H1 (cell line): ENCODE data around the gene PXN. TPM values are rescaled to one million over a fixed set of nuclear protein-coding genes. Genes with fewer than 3 reads are reported as not detected.

Source experiments
- CTCF ChIA-PET: fragments of 300-600 bp; sonication (Branson Sonifier 250); formaldehyde crosslinking; loops from one replicate; lab custom pipeline; 2021; ENCODE audit not compliant: partially characterized antibody; lab: Charles Lee
- POLR2A ChIA-PET: fragments of 300-600 bp; sonication (Branson Sonifier 250); formaldehyde crosslinking; loops from one replicate; lab custom pipeline; 2021; ENCODE audit warnings: inconsistent platforms; ENCODE audit not compliant: partially characterized antibody; lab: Charles Lee
- DNase-seq, 2 experiments: peaks; one replicate each; pipeline versions ENCODE4 v3.0.0 to v3.0.0-alpha.2; 2010 to 2022; ENCODE audit warnings: low spot score in 2 of 2, low read depth in 1 of 2, mixed read lengths in 1 of 2
- FAIRE-seq: peaks from 2 replicates; lab custom pipeline; 2011; peaks lifted over from hg19 to GRCh38; lab: Jason Lieb, UNC
- H2AFZ ChIP-seq: 2 replicates; pipeline ENCODE4 v1.8.1; 2012; ENCODE audit warnings: low read length, inconsistent platforms
- H2AK5ac ChIP-seq: 2 replicates; pipeline ENCODE4 v1.6.1; 2013; ENCODE audit warnings: low read depth, low read length
- H2BK120ac ChIP-seq: replicated peaks from 2 replicates; pipeline ENCODE3; 2013; ENCODE audit warnings: low read depth, low read length, inconsistent platforms
- H2BK12ac ChIP-seq: 2 replicates; pipeline ENCODE4 v1.6.1; 2013; ENCODE audit warnings: low read depth, low read length
- H2BK15ac ChIP-seq: 2 replicates; pipeline ENCODE4 v1.6.1; 2013; ENCODE audit warnings: low read length
- H2BK20ac ChIP-seq: 2 replicates; pipeline ENCODE4 v1.6.1; 2013; ENCODE audit warnings: low read length
- H2BK5ac ChIP-seq: 2 replicates; pipeline ENCODE4 v1.6.1; 2013; ENCODE audit warnings: low read depth, low read length
- H3K14ac ChIP-seq: 2 replicates; pipeline ENCODE4 v1.6.1; 2013; ENCODE audit warnings: inconsistent platforms; ENCODE audit not compliant: insufficient read length
- H3K18ac ChIP-seq: 2 replicates; pipeline ENCODE4 v1.6.1; 2013; ENCODE audit warnings: low read length; ENCODE audit errors: extremely low read depth
- H3K23ac ChIP-seq: 2 replicates; pipeline ENCODE4 v1.6.1; 2013; ENCODE audit warnings: inconsistent platforms; ENCODE audit not compliant: insufficient read length
- H3K23me2 ChIP-seq: 2 replicates; pipeline ENCODE4 v1.6.1; 2013; ENCODE audit warnings: low read depth, low read length
- H3K27ac ChIP-seq: 2 replicates; pipeline ENCODE4 v1.6.1; 2011; ENCODE audit warnings: low read depth, low read length, inconsistent platforms
- H3K27me3 ChIP-seq, 4 experiments: replicated peaks in 1 of 4; 1 replicate in 1 of 4; 2 replicates in 3 of 4; pipeline versions ENCODE4 v1.6.1 to v1.8.1; 2011 to 2013; ENCODE audit warnings: low read length in 3 of 4, mild to moderate bottlenecking in 3 of 4, inconsistent platforms in 2 of 4, mixed read lengths in 2 of 4, moderate library complexity in 1 of 4; ENCODE audit not compliant: control insufficient read depth in 3 of 4, insufficient read depth in 3 of 4; ENCODE audit errors: extremely low read depth in 1 of 4
- H3K36me3 ChIP-seq, 4 experiments: 2 replicates each; pipeline versions ENCODE4 v1.6.1 to v1.8.1; 2011 to 2013; ENCODE audit warnings: mild to moderate bottlenecking in 4 of 4, low read length in 3 of 4, moderate library complexity in 2 of 4, control low read depth in 1 of 4, inconsistent platforms in 1 of 4; ENCODE audit not compliant: insufficient read depth in 4 of 4, control insufficient read depth in 2 of 4
- H3K4ac ChIP-seq: replicated peaks from 2 replicates; pipeline ENCODE3; 2013; ENCODE audit warnings: low read length, low read depth, mixed read lengths, inconsistent platforms; ENCODE audit not compliant: insufficient read length
- H3K4me1 ChIP-seq, 4 experiments: replicated peaks in 1 of 4; 1 replicate in 1 of 4; 2 replicates in 3 of 4; pipeline versions ENCODE4 v1.6.1 to v1.8.1; 2011 to 2013; ENCODE audit warnings: low read length in 3 of 4, inconsistent platforms in 2 of 4, mixed read lengths in 1 of 4; ENCODE audit not compliant: insufficient read depth in 4 of 4, control insufficient read depth in 3 of 4
- H3K4me2 ChIP-seq, 2 experiments: 2 replicates each; pipeline versions ENCODE4 v1.6.1 to v1.8.1; 2011 to 2013; ENCODE audit warnings: low read depth in 2 of 2, low read length in 2 of 2, control low read depth in 1 of 2, inconsistent platforms in 1 of 2, mild to moderate bottlenecking in 1 of 2; ENCODE audit not compliant: insufficient read depth in 1 of 2
- H3K4me3 ChIP-seq, 4 experiments: fragments of 200-600, 300-600 bp in 1 of 4; sonication (generic), shearing (Covaris generic), sonication (Bioruptor Twin) in 1 of 4; 2 replicates each; pipeline versions ENCODE4 v1.5.1 to v1.8.1; 2011 to 2016; ENCODE audit warnings: low read length in 4 of 4, low read depth in 3 of 4, control low read depth in 2 of 4, inconsistent platforms in 2 of 4, mild to moderate bottlenecking in 2 of 4, mixed read lengths in 1 of 4, moderate library complexity in 1 of 4; ENCODE audit not compliant: insufficient read depth in 2 of 4; ENCODE audit errors: extremely low read depth in 1 of 4
- H3K56ac ChIP-seq: replicated peaks from 2 replicates; pipeline ENCODE3; 2013; ENCODE audit warnings: low read depth, mild to moderate bottlenecking, mixed read lengths, low read length, inconsistent platforms; ENCODE audit not compliant: insufficient read length
- H3K79me1 ChIP-seq: 2 replicates; pipeline ENCODE4 v1.6.1; 2013; ENCODE audit warnings: low read depth, low read length, control low read depth
- H3K79me2 ChIP-seq, 2 experiments: 2 replicates each; pipeline versions ENCODE4 v1.6.1 to v1.8.1; 2012 to 2013; ENCODE audit warnings: low read length in 2 of 2, mild to moderate bottlenecking in 2 of 2, inconsistent platforms in 1 of 2; ENCODE audit not compliant: insufficient read depth in 2 of 2, control insufficient read depth in 1 of 2
- H3K9ac ChIP-seq, 4 experiments: replicated peaks in 1 of 4; 1 replicate in 1 of 4; 2 replicates in 3 of 4; pipeline versions ENCODE4 v1.6.1 to v1.8.1; 2011 to 2013; ENCODE audit warnings: low read depth in 3 of 4, low read length in 3 of 4, control low read depth in 2 of 4, mild to moderate bottlenecking in 2 of 4, moderate library complexity in 2 of 4, inconsistent platforms in 1 of 4; ENCODE audit errors: extremely low read depth in 1 of 4
- H3K9me3 ChIP-seq, 2 experiments: 2 replicates each; pipeline versions ENCODE4 v1.6.1 to v1.8.1; 2012 to 2013; ENCODE audit warnings: mild to moderate bottlenecking in 2 of 2, moderate library complexity in 2 of 2, control low read depth in 1 of 2, inconsistent platforms in 1 of 2, low read depth in 1 of 2, low read length in 1 of 2, mixed read lengths in 1 of 2; ENCODE audit not compliant: insufficient read depth in 2 of 2
- H4K20me1 ChIP-seq, 2 experiments: replicated peaks in 1 of 2; 2 replicates each; pipeline versions ENCODE3 to v1.8.1; 2011 to 2013; ENCODE audit warnings: inconsistent platforms in 2 of 2, low read length in 2 of 2, mild to moderate bottlenecking in 1 of 2; ENCODE audit not compliant: insufficient read depth in 2 of 2, control insufficient read depth in 1 of 2
- H4K5ac ChIP-seq: 2 replicates; pipeline ENCODE4 v1.6.1; 2013; ENCODE audit warnings: low read length, low read depth, mixed read lengths, inconsistent platforms; ENCODE audit not compliant: insufficient read length
- H4K8ac ChIP-seq: 2 replicates; pipeline ENCODE4 v1.8.0; 2013; ENCODE audit warnings: mild to moderate bottlenecking, moderate library complexity, low read length, inconsistent platforms; ENCODE audit not compliant: insufficient read depth; ENCODE audit errors: extremely low read depth
- H4K91ac ChIP-seq: replicated peaks from 2 replicates; pipeline ENCODE3; 2013; ENCODE audit warnings: low read length, mixed read lengths, inconsistent platforms; ENCODE audit not compliant: insufficient read length
- RAD21 ChIP-seq, 2 experiments: IDR thresholded peaks in 1 of 2; conservative IDR thresholded peaks in 1 of 2; 2 replicates each; pipeline ENCODE4 v1.6.1; 2011; ENCODE audit warnings: low read depth in 2 of 2, low read length in 2 of 2, improper control_type of control experiment in 1 of 2, inconsistent platforms in 1 of 2, mild to moderate bottlenecking in 1 of 2, moderate library complexity in 1 of 2
- SIN3A ChIP-seq, 2 experiments: IDR thresholded peaks in 1 of 2; conservative IDR thresholded peaks in 1 of 2; 2 replicates each; pipeline ENCODE4 v1.6.1; 2011 to 2012; ENCODE audit warnings: low read length in 2 of 2, improper control_type of control experiment in 1 of 2, low read depth in 1 of 2, mild to moderate bottlenecking in 1 of 2
- WGBS, 2 experiments: shearing (Covaris generic) in 1 of 2; methylation state at CpG; one replicate each; pipeline versions ENCODE4 v1.1.6 to v1.1.7; 2013 to 2015; ENCODE audit warnings: low lambda C conversion rate in 2 of 2, mixed read lengths in 2 of 2, inconsistent platforms in 1 of 2, low coverage in 1 of 2, missing lambda C conversion rate in 1 of 2; ENCODE audit not compliant: insufficient replicate concordance in 2 of 2, insufficient coverage in 1 of 2, insufficient read length in 1 of 2; ENCODE audit errors: extremely low coverage in 1 of 2, missing lambda C conversion rate in 1 of 2; 5-methylcytosine and 5-hydroxymethylcytosine counted together
- polyA plus RNA-seq, 7 experiments: library from polyadenylated mRNA; depleted of rRNA in 3 of 7; stranded (reverse) in 5 of 7; unstranded in 2 of 7; fragments of >200 nt in 5 of 7; fragments of 200-250 nt in 2 of 7; gene quantifications; 1 replicate in 5 of 7; 2 replicates in 1 of 7; 4 replicates in 1 of 7; pipeline versions ENCODE4 v1.2.1 to v1.2.3, GENCODE V29; 2011 to 2013; ENCODE audit warnings: missing spikeins in 2 of 7, mixed read lengths in 2 of 7
- total RNA-seq: library from RNA; stranded (reverse); fragmentation: NEBNext Ultra II Directional; extraction: Animal tissue kit (Norgen Biotek cat#: 25700); gene quantifications from 2 replicates; pipeline ENCODE4 v1.2.1, GENCODE V29; 2021

Gene PXN
- total and polyA plus RNA-seq, 2 of the 8 experiments (the other 6 are each of a cell fraction or from before 2014, with no cell fraction given): 51.0 to 105 TPM

- no peaks in the 10 kb centered on the region for H3K36me3 ChIP-seq
- WGBS, 2 experiments: 66% methylated on average over 15 of the region's 15 CpGs; no CpG with 5 or more reads in 1 of the 2 experiments
- no peak overlapping the region; the same call in 1 of the 2 replicates for H2BK5ac ChIP-seq
- ChIA-PET CTCF (interaction anchor here (1.6 to 34.8 kb wide), 6 partner anchors 19 to 63 kb away, joined by 3 to 930 read pairs (median 14); partner anchors contain the start of genes RNU4-2, RPLP0 and SIRT4), POLR2A (interaction anchor here (0.7 to 88.3 kb wide), 4 partner anchors 3 to 121 kb away, joined by 3 to 4270 read pairs (median 2136); partner anchors contain the start of genes GCN1, PXN, RNU4-1 and RNU4-2)
- H3K4me3 ChIP-seq: peak overlapping the region; percentile 65 to 85 (median 80)
- H3K56ac ChIP-seq: no peak overlapping the region
- H3K79me1 ChIP-seq: peaks cover 21% of the 10 kb centered on the region
- H3K27me3 ChIP-seq: no peaks in the 10 kb centered on the region
- no peaks in the 10 kb centered on the region for H3K9me3 ChIP-seq
- H2BK20ac ChIP-seq: peak overlapping the region; percentile 51
- H4K5ac ChIP-seq: no peak overlapping the region
- no peak overlapping the region for H4K91ac ChIP-seq
- peak overlapping the region; percentile 84; the same call in 1 of the 2 replicates for H3K18ac ChIP-seq
- H4K20me1 ChIP-seq: peaks cover 8 to 14% of the 10 kb centered on the region in 2 experiments
- TF ChIP-seq SIN3A (conservative IDR thresholded peaks at IDR 0.05 in 1 of 2, IDR thresholded peaks at IDR 0.05 in 1 of 2; ENCODE audit: low read depth in 1 of 2, low read length in 2 of 2): 0 out of 4 replicates have a peak, but pooled peaks of 1 of the 2 experiments have one; percentile 8
- no peak for TF ChIP-seq RAD21 (IDR thresholded peaks at IDR 0.05 in 1 of 2, conservative IDR thresholded peaks at IDR 0.05 in 1 of 2; ENCODE audit: low read depth in 2 of 2, low read length in 2 of 2)
- H3K4me2 ChIP-seq: peak overlapping the region; percentile 92 to 96
- H2AK5ac ChIP-seq: no peak overlapping the region
- H3K79me2 ChIP-seq: peaks cover 35 to 59% of the 10 kb centered on the region in 2 experiments
- H2AFZ ChIP-seq: no peak overlapping the region
- no peak overlapping the region for H4K8ac ChIP-seq
- no peak overlapping the region for H3K27ac ChIP-seq
- H3K14ac ChIP-seq: no peak overlapping the region
- H2BK12ac ChIP-seq: no peak overlapping the region
- DNase-seq: no peak
- H3K9ac ChIP-seq: peak overlapping the region in 2 of 4 experiments; percentile 35 to 82; a peak in 4 of 7 replicates
- no peak for FAIRE-seq
- H3K4ac ChIP-seq: no peak overlapping the region
- H3K23me2 ChIP-seq: peaks cover 8% of the 10 kb centered on the region; the same call in 1 of the 2 replicates
- H3K23ac ChIP-seq: no peak overlapping the region
- peak overlapping the region; percentile 10; the same call in 1 of the 2 replicates for H2BK15ac ChIP-seq
- no peak overlapping the region for H2BK120ac ChIP-seq
- H3K4me1 ChIP-seq: peaks cover 16 to 33% (median 19%) of the 10 kb centered on the region in 4 experiments
Measured at GRCh38 chr12:120264086-120264903, 1.2 kb downstream of the PXN start.
